Ovary (tissue), 3 donors: ENCODE measurements around the gene NFYC.

Source experiments
- EP300 ChIP-seq: sonication (generic); formaldehyde crosslinking; IDR thresholded peaks from one replicate; pipeline ENCODE4 v1.6.1; 2017; ENCODE audit warnings: antibody characterized with exemption
- POLR2A ChIP-seq: fragments of 450-650 bp; IDR thresholded peaks from one replicate; pipeline ENCODE4 v1.6.1; 2017; ENCODE audit warnings: antibody characterized with exemption, mild to moderate bottlenecking, moderate library complexity
- TF ChIP-seq, protein P1 (sequence below), 3 donors: fragments of 450-650 bp in 2 of 3; fragments of 200-600 bp in 1 of 3; IDR thresholded peaks; one replicate each; pipeline versions ENCODE4 v1.5.1 to v1.8.0; 2016 to 2022; ENCODE audit warnings: antibody characterized with exemption in 3 of 3, mild to moderate bottlenecking in 1 of 3
- donor health status: DM: no; HTN: no; CAD: no.

DNA sequence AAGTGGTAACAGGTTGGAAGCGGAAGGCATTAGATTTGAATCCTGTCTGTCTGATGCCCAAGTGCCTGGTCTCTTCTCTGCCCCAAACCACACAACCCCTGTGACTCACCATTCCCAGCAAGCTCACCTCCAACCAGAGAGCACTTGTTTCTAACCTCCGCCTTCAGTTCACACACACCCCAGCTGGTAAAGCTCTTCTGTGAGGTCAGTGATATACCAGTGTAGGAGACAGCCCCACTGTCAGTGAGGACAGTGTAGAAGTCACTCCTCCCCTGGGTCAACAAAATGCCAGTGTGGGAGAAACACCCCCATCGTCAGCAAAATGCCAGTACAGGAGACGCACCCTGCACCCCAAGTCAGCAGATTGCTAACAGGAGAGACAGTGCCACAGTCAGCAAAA lies 28.6 kb upstream of the NFYC start:
- TF ChIP-seq, protein P1, sequence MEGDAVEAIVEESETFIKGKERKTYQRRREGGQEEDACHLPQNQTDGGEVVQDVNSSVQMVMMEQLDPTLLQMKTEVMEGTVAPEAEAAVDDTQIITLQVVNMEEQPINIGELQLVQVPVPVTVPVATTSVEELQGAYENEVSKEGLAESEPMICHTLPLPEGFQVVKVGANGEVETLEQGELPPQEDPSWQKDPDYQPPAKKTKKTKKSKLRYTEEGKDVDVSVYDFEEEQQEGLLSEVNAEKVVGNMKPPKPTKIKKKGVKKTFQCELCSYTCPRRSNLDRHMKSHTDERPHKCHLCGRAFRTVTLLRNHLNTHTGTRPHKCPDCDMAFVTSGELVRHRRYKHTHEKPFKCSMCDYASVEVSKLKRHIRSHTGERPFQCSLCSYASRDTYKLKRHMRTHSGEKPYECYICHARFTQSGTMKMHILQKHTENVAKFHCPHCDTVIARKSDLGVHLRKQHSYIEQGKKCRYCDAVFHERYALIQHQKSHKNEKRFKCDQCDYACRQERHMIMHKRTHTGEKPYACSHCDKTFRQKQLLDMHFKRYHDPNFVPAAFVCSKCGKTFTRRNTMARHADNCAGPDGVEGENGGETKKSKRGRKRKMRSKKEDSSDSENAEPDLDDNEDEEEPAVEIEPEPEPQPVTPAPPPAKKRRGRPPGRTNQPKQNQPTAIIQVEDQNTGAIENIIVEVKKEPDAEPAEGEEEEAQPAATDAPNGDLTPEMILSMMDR (IDR thresholded peaks at IDR 0.05) = no peak
- no peak for TF ChIP-seq POLR2A
- no peak for TF ChIP-seq EP300
